T-helper 2 cell treated with Interferon-gamma antibody and Interleukin-4, amounts not matched to agents 5 μg/mL and 100 μg/mL, for 36 hours (primary cell): ENCODE data around the gene GSTA4.

Experiments
- DNase-seq: peaks from one replicate; pipeline ENCODE4 v3.0.0; 2021; ENCODE audit warnings: low spot score
- H3K27ac Mint-ChIP-seq: one replicate; pipeline ENCODE4 v1.8.0; 2021; ENCODE audit warnings: mild to moderate bottlenecking, mixed read lengths
- H3K27me3 Mint-ChIP-seq: one replicate; pipeline ENCODE4 v1.8.0; 2021; ENCODE audit warnings: low read depth, mixed read lengths
- H3K36me3 Mint-ChIP-seq: one replicate; pipeline ENCODE4 v1.8.0; 2021; ENCODE audit warnings: low read depth, mixed read lengths
- H3K4me1 Mint-ChIP-seq: one replicate; pipeline ENCODE4 v1.8.0; 2021; ENCODE audit warnings: low read depth, mixed read lengths
- H3K4me3 Mint-ChIP-seq: one replicate; pipeline ENCODE4 v1.8.0; 2022; ENCODE audit warnings: mild to moderate bottlenecking, moderate library complexity, mixed read lengths
- H3K9me3 Mint-ChIP-seq: one replicate; pipeline ENCODE4 v1.8.0; 2021; ENCODE audit warnings: mixed read lengths

GSTA4 gene

GRCh38 chr6:53005663-53006250 lies 10.7 kb upstream of the GSTA4 start:
- no peak overlapping the region for H3K27ac Mint-ChIP-seq
- no peak overlapping the region for H3K4me3 Mint-ChIP-seq
- no peak for DNase-seq
- H3K4me1 Mint-ChIP-seq = no peaks in the 10 kb centered on the region
- H3K36me3 Mint-ChIP-seq = peaks cover 25% of the 10 kb centered on the region
- H3K9me3 Mint-ChIP-seq = no peaks in the 10 kb centered on the region
- H3K27me3 Mint-ChIP-seq = no peaks in the 10 kb centered on the region

DNA sequence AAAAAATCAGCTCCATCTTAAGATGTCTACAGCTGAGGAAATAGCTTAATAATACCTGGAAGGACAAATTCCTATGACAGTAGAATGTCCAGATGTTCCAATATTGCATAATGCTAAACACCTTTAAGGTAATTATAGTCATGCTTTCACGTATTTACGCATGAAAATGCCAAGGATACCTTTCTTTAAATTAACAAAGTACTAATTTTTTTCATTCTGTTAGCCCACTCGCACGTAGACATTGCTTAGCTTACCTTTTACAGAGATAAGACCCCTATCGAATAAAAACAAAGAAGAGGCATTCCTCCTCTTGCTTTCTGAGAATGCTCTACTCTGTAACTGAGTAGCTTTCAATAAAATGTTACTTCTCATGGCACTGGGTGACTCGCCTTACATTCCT lies 4.4 kb upstream of the GSTA4 start:
- Mint-ChIP-seq H3K27ac (no peak overlapping the region), H3K27me3 (peaks cover 10% of the 10 kb centered on the region), H3K9me3 (no peaks in the 10 kb centered on the region)

GRCh38 chr6:52998603-52999002 lies 3.5 kb upstream of the GSTA4 start:
- no peak overlapping the region for H3K27ac Mint-ChIP-seq
- H3K9me3 Mint-ChIP-seq = no peaks in the 10 kb centered on the region
- peaks cover 10% of the 10 kb centered on the region for H3K27me3 Mint-ChIP-seq
- peaks cover 2% of the 10 kb centered on the region for H3K36me3 Mint-ChIP-seq
- no peak for DNase-seq
- no peak overlapping the region for H3K4me3 Mint-ChIP-seq
- H3K4me1 Mint-ChIP-seq = peaks cover 17% of the 10 kb centered on the region

More for the DNA sequence above, 4.4 kb upstream of the GSTA4 start:
- no peak for DNase-seq
- H3K4me3 Mint-ChIP-seq = no peak overlapping the region
- peaks cover 15% of the 10 kb centered on the region for H3K4me1 Mint-ChIP-seq
- peaks cover 2% of the 10 kb centered on the region for H3K36me3 Mint-ChIP-seq

GRCh38 chr6:52995913-52996645 lies 995 bp upstream of the GSTA4 start:
- peaks cover 10% of the 10 kb centered on the region for H3K27me3 Mint-ChIP-seq
- no peak for DNase-seq
- H3K9me3 Mint-ChIP-seq = no peaks in the 10 kb centered on the region
- H3K36me3 Mint-ChIP-seq = peaks cover 6% of the 10 kb centered on the region
- peak overlapping the region; percentile 99 for H3K27ac Mint-ChIP-seq
- peaks cover 28% of the 10 kb centered on the region for H3K4me1 Mint-ChIP-seq
- peak overlapping the region; percentile 90 for H3K4me3 Mint-ChIP-seq

- DNase-seq = no peak
- peak overlapping the region; percentile 90 for H3K4me3 Mint-ChIP-seq
- H3K36me3 Mint-ChIP-seq = peaks cover 10% of the 10 kb centered on the region
- H3K4me1 Mint-ChIP-seq = peaks cover 36% of the 10 kb centered on the region
- no peaks in the 10 kb centered on the region for H3K9me3 Mint-ChIP-seq
- peaks cover 10% of the 10 kb centered on the region for H3K27me3 Mint-ChIP-seq
- peak overlapping the region; percentile 99 for H3K27ac Mint-ChIP-seq
Observed at GRCh38 chr6:52994839-52995088, 320 bp downstream of the GSTA4 start.

DNA sequence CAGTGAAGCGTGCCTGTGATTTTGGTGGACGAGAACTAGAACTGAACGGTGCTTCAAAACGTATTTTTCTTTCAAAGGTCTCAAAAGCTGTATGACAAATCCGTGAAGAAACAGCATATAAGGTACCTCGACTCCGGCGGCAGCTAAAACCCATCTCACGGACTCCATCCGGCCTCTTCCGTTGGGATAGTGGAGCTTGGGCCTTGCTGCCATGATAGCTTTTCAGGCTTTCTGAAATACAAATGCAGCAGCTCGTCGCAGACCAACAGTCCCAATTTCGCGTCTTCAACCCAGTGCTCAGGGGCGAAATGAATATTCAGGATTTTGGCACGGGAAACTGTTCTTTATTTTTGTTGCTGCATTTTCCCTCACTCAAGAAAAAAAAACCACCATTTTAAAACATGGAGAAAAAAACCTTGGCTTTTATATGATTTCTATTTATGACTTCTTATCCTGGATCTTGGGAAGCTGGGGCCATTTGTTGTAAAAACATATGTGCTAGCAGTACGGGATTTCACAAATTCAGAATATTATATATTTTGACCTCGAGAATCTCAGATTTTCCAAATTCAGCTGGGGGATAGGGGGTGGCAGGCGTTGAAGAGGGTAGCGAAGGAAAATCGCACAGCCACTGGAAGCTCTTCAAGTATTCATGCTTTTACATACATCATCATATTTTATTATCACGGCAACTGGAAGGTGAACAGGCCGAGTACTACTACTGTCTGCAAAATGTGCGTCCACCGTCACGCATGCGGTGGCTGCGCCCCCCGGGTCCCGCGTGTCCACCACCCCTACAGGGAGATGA lies 849 bp downstream of the GSTA4 start:
- Mint-ChIP-seq H3K4me3 (peak overlapping the region; percentile 90), H3K27ac (peak overlapping the region; percentile 99), H3K36me3 (peaks cover 13% of the 10 kb centered on the region), H3K27me3 (peaks cover 10% of the 10 kb centered on the region), H3K4me1 (peaks cover 36% of the 10 kb centered on the region), H3K9me3 (no peaks in the 10 kb centered on the region)
- DNase-seq = no peak

DNA sequence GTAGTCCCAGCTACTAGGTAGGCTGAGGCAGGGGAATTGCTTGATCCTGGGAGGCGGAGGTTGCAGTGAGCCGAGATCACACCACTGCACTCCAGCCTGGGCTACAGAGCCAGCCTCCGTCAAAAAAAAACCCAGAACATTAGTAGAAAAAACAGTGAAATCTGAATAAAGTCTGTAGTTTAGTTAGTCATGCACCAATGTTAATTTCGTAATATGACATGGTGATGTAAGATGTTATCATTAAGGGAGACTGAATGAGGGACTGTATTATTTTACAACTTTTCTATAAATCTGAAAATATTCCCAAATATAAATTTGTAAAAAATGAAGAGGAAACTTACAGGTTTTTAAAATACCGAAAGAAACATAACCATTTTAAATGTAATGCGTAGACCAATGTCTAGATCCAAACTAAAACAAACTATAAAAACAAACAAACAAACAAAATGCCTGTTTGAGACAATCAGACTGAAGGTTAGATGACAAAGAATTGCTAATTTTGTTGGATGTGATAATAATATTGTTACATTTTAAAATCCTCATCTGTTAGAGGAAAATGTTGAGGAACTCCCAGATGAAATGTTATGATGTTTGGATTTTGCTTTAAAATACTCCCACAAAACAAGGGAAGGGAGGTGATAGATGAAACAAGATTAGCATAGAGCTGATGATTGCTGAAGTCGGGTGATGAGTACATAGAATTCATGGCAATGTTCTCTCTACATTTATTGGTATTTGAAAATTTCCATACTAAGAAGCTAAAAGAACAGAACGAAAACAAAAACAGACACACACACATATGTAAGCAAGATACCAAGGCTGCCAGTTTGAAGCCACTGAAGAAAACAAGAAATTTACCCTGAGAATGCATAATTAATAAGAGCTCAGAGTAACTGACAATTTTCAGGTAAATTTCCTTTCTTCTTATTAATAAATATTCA lies 1.8 kb downstream of the GSTA4 start:
- H3K4me1 Mint-ChIP-seq = peaks cover 36% of the 10 kb centered on the region
- peaks cover 15% of the 10 kb centered on the region for H3K36me3 Mint-ChIP-seq
- no peak for DNase-seq
- peak overlapping the region; percentile 48 for H3K4me3 Mint-ChIP-seq
- H3K27me3 Mint-ChIP-seq = peaks cover 10% of the 10 kb centered on the region
- peak overlapping the region; percentile 6 for H3K27ac Mint-ChIP-seq
- H3K9me3 Mint-ChIP-seq = no peaks in the 10 kb centered on the region

DNA sequence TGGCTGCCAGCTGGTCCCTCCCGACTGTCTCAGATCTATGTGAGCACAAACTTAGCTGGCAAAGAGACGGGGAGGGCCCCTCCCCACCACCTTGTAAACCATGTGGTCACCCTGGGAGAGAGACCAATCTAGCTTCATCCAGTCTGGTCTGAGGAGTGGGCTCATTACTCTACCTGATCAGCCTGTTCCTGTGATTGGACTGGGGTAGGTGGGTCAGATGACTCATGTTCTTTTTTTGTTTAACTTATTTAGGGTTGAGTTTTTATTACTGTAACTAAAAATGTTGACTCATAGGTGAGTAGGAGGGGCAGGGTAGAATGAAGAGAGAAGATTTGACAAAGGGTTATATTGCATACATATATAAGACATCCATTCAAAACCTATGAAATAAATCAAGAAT lies 4.7 kb downstream of the GSTA4 start:
- peaks cover 34% of the 10 kb centered on the region for H3K4me1 Mint-ChIP-seq
- no peak overlapping the region for H3K27ac Mint-ChIP-seq
- DNase-seq = peak; percentile 34
- peaks cover 1% of the 10 kb centered on the region for H3K27me3 Mint-ChIP-seq
- H3K36me3 Mint-ChIP-seq = peaks cover 16% of the 10 kb centered on the region
- no peaks in the 10 kb centered on the region for H3K9me3 Mint-ChIP-seq
- H3K4me3 Mint-ChIP-seq = no peak overlapping the region

DNA sequence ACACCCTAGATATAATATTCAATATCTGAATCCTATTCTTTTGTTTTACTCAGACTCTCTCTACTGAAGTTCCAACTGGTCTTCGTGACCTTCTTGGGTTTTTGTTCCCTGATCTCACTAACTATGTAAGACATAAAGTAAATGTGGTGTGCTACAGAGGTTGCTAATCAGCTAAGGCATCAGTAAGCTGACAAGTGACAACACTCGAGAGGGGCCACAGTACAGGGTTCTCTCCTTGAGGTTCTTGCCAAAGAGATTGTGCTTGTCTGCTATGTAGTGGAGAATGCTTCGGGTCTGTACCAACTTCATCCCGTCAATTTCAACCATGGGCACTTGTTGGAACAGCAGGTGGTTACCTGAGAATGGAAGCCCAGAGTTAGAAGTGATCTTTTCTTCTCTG lies 9.9 kb downstream of the GSTA4 start:
- Mint-ChIP-seq H3K4me1 (peaks cover 58% of the 10 kb centered on the region), H3K36me3 (peaks cover 18% of the 10 kb centered on the region), H3K4me3 (peak overlapping the region; percentile 54), H3K9me3 (no peaks in the 10 kb centered on the region), H3K27ac (peak overlapping the region; percentile 22), H3K27me3 (no peaks in the 10 kb centered on the region)
- peak; percentile 43 for DNase-seq

- DNase-seq = peak; percentile 73
- Mint-ChIP-seq H3K27me3 (no peaks in the 10 kb centered on the region), H3K27ac (peak overlapping the region; percentile 42), H3K9me3 (no peaks in the 10 kb centered on the region), H3K4me3 (peak overlapping the region; percentile 54), H3K4me1 (peaks cover 55% of the 10 kb centered on the region), H3K36me3 (peaks cover 13% of the 10 kb centered on the region)
Observed at GRCh38 chr6:52984247-52984646, 10.8 kb downstream of the GSTA4 start.

- H3K27me3 Mint-ChIP-seq = no peaks in the 10 kb centered on the region
- H3K4me1 Mint-ChIP-seq = peaks cover 61% of the 10 kb centered on the region
- peaks cover 12% of the 10 kb centered on the region for H3K36me3 Mint-ChIP-seq
- peak overlapping the region; percentile 42 for H3K27ac Mint-ChIP-seq
- no peaks in the 10 kb centered on the region for H3K9me3 Mint-ChIP-seq
- H3K4me3 Mint-ChIP-seq = peak overlapping the region; percentile 54
- DNase-seq = no peak
Observed at GRCh38 chr6:52983159-52983848, 11.8 kb downstream of the GSTA4 start.

DNA sequence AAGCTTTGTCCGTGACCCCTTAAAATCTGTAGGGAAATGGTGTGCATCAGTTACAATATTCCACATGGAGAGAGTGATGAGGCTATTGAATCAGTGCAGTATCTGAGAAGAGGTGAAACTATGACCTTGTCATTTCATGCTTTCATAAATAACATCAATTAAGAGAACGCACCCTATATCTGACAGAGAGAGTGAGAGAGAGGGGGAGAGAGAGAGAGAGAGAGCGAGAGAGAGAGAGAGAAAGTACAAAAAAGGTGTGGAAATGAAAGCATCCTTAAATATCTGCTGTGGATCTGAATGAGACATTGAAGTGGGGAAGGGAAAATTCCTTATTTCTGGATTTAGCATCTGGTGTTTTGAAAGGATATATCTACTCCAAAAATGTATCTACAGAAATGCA lies 12.4 kb downstream of the GSTA4 start:
- no peak overlapping the region for H3K4me3 Mint-ChIP-seq
- no peak for DNase-seq
- H3K4me1 Mint-ChIP-seq = peaks cover 57% of the 10 kb centered on the region
- no peak overlapping the region for H3K27ac Mint-ChIP-seq
- H3K27me3 Mint-ChIP-seq = no peaks in the 10 kb centered on the region
- H3K36me3 Mint-ChIP-seq = peaks cover 12% of the 10 kb centered on the region
- H3K9me3 Mint-ChIP-seq = no peaks in the 10 kb centered on the region

DNA sequence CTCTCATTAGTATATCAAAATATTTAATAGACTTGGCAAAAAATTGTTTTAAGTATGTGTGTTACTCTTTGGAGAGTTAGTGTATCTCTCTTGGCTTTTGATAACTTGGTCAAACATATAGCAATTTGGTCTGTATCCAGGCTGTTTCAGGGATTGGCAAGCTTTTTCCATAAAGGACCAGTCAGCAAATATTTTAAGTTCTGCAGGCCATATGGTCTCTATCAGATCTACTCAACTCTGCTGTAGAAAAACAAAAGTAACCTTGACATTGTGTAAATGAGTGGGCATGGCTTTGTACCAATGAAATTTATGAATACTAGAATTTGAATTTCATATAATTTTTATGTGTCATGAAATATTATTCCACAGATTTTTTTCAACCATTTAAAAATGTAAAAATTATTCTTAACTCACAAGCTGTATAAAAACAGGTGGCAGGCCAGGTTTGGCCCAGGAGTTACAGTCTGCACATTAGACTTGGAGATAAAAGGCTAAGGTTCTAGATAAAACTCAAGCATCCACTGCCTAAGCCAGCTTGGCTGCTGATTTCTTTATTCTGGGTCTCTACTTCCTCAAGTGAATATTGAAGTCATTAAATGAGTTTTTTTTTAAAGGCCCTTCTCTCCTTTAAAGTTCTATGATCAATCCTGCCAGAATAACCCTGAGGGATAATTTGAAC lies 13.7 kb downstream of the GSTA4 start:
- Mint-ChIP-seq H3K36me3 (peaks cover 8% of the 10 kb centered on the region), H3K4me1 (peaks cover 59% of the 10 kb centered on the region), H3K27ac (no peak overlapping the region), H3K4me3 (no peak overlapping the region), H3K9me3 (no peaks in the 10 kb centered on the region), H3K27me3 (no peaks in the 10 kb centered on the region)
- DNase-seq = no peak
